ENCODE data around the gene LMO3.
"Not testable (repeated sequence)": the region's sequence is repeated elsewhere in the genome, so short reads cannot be mapped to it uniquely, and the experiment has no call there.

Gene LMO3

GRCh38 chr12:16545836-16546235 lies 60.1 kb downstream of the LMO3 start:
- DNase-seq (ENCODE audit: low spot score): no peak

DNA sequence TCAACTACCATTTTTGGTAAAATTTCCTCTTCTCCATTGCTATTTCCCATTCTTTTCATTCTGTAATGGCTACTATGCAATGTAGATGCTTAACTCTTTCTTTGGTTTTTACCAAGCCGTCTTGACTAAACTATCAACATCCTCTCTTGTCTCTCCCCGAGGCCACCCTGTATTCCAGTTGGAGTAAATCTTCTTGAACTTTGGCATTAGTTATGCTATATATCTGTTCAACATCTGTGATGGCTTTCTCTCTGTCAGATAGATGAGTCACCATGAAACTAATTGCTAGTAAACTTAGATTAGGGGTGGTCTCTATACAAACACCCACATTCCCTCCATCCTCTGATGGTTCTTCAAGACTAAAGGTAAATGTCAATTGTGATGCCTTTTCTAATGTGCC lies 63.4 kb downstream of the LMO3 start:
- no peak for DNase-seq (ENCODE audit: low spot score)

DNA sequence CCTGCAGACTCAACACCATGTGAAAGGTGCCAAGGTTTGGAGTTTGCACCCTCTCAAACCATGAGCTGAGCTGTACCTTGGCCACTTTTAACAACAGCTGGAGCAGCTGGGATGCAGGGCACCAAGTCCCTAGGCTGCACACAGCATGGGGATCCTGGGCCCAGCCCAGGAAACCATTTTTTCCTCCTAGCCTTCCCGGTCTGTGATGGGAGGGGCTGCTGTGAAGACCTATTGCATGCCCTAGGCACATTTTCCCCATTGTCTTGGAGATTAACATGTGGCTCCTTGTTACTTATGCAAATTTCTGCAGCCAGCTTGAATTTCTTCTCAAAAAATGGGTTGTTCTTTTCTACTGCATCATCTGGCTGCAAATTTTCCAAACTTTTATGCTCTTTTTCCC lies 68.3 kb downstream of the LMO3 start:
- DNase-seq (ENCODE audit: low spot score): not testable (repeated sequence)

- DNase-seq (ENCODE audit: low spot score): no peak
Measured at GRCh38 chr12:16531621-16532020, 74.3 kb downstream of the LMO3 start.

- no peak for DNase-seq (ENCODE audit: low spot score)
Measured at GRCh38 chr12:16530268-16530850, 75.6 kb downstream of the LMO3 start.

DNA sequence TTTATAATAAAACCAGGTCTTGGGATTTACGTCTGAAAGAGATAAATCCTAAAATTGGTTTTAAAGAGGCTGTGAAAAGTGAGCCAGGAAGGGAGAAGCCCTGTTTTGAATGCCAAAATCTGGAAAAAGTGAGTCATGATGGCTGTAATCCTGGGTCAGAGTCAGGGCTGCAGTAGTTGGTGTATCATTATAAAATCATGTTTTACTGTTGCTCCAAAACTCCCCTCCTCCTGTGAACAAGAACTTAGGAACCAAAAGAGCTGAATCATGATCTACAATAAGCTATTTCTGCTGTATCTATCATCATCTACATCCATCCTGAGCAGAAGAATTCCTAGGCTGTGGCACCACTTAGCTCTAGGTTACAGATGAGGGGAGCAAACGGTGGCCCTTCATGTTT lies 79.3 kb downstream of the LMO3 start:
- DNase-seq (ENCODE audit: low spot score): no peak

DNA sequence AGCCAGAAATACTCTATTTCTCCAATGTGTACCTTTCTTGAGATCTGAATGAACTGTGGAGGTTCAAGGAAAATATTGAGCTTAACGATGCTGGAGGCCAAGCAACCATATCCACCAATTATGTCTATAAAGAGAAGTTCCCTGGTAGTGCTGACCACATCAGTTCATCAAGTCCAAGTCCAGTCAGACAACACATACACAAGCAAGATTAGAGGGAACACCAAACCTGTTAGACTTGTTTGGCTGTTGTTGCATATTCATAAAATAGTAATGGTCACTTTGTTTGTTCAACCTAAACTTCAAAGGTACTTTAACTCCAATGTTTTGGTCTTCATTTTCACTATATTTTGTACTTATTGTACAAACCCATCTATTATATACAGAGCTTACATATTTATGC lies 81.6 kb downstream of the LMO3 start:
- no peak for DNase-seq (ENCODE audit: low spot score)

- DNase-seq (ENCODE audit: low spot score): no peak
Measured at GRCh38 chr12:16523951-16524331, 82.0 kb downstream of the LMO3 start.

GRCh38 chr12:16523284-16523950 lies 82.5 kb downstream of the LMO3 start:
- peak; percentile 2 for DNase-seq (ENCODE audit: low spot score)

- no peak for DNase-seq (ENCODE audit: low spot score)
Measured at GRCh38 chr12:16520328-16520727, 85.6 kb downstream of the LMO3 start.

DNA sequence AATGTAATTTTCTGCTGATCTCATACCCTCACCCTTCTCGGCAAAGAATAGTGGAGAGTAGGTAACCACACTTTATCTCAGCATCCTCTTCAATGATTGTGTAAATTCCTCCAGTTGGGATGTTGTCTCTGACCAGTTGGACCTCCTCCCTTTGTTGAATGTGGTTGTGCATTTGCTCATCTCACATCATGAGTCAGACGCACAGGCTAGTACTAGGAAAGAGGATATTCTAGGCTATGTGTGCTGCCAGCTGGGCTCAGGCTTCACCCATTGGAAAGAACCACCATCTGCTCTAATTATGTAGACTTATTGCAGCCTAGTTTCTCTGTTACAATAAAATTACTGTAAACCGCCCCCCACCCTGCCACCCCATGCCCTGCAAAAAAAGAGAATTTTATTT lies 90.3 kb downstream of the LMO3 start:
- no peak for DNase-seq (ENCODE audit: low spot score)

DNA sequence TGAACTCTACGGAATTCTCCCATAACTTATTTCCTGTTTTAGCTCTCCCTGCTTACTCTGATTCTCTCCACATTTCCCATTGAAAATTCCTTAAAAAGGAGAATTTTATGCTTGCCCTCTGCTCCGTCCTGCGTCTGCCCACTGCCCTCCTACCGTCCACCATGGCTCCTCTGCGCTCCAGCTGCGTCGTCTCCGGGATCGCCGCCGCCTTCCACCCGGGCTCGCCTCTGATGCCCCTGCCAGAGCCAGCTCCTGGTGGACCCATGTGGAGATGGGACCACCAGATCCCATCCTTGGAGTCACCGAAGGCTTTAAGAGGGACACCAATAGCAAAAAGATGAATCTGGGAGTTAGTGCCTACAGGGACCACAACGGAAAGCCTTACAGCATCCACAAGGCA lies 92.7 kb downstream of the LMO3 start:
- no peak for DNase-seq (ENCODE audit: low spot score)

GRCh38 chr12:16509411-16509810 lies 96.6 kb downstream of the LMO3 start:
- DNase-seq (ENCODE audit: low spot score): no peak

DNA sequence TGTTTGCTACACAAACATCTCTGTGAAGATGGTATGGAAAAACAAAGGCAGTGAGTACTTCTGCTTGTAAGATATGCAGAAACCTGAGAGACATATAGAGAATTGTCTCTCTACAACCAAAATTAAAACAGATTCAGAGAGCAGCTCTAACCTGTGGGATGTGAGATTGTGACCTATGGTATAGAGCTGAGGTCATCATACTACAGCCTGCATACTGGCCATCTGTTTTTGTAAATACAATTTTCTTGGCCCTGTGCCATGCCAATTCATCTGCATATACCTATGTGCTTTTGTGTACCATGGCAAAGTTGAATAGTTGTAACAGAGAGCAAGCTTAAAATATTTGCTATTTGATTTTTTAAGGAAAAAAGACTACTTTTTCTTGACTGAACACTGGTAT lies 99.6 kb downstream of the LMO3 start:
- DNase-seq (ENCODE audit: low spot score): no peak

GRCh38 chr12:16504200-16504599 lies 101.8 kb downstream of the LMO3 start:
- no peak for DNase-seq (ENCODE audit: low spot score)

- no peak for DNase-seq (ENCODE audit: low spot score)
Measured at GRCh38 chr12:16499611-16500010, 106.4 kb downstream of the LMO3 start.
